Endothelial cell of umbilical vein (primary cell): ENCODE measurements around the gene ENKUR.

ENCODE experiments used
- CTCF ChIP-seq, 2 donors: IDR thresholded peaks; 1 replicate in 1 of 2; 2 replicates in 1 of 2; pipeline ENCODE4 v1.5.1; 2011; ENCODE audit warnings: low read length in 2 of 2, mild to moderate bottlenecking in 2 of 2, moderate library complexity in 2 of 2, control low read depth in 1 of 2, inconsistent platforms in 1 of 2, low read depth in 1 of 2; ENCODE audit not compliant: insufficient read depth in 1 of 2; ENCODE audit errors: extremely low read depth in 1 of 2
- POLR2A ChIP-seq: IDR thresholded peaks from 2 replicates; pipeline ENCODE4 v1.6.1; 2012; ENCODE audit warnings: low read depth, mild to moderate bottlenecking, control low read depth, low read length
- POLR2AphosphoS5 ChIP-seq: IDR thresholded peaks from 2 replicates; pipeline ENCODE4 v1.6.1; 2012; ENCODE audit warnings: low read depth, mild to moderate bottlenecking, control low read depth, low read length, moderate library complexity; ENCODE audit not compliant: insufficient read depth

GRCh38 chr10:24944512-24945255 is 71.3 kb downstream of the ENKUR start:
- no peak for TF ChIP-seq CTCF (IDR thresholded peaks at IDR 0.05; ENCODE audit: extremely low read depth in 1 of 2, insufficient read depth in 1 of 2, low read depth in 1 of 2, low read length in 2 of 2)
- no peak for TF ChIP-seq POLR2AphosphoS5
- TF ChIP-seq POLR2A: no peak
